HG03378 (cell line): ENCODE measurements around the gene PPP2R5C.

Experiments
- ATAC-seq: cut with Tn5 transposase; IDR thresholded peaks from one replicate; pipeline ENCODE4 v1.9.1; 2021; ENCODE audit warnings: mild to moderate bottlenecking, moderate library complexity; ENCODE audit not compliant: unreplicated experiment

Gene PPP2R5C

GRCh38 chr14:101813171-101813759, 51.8 kb downstream of the PPP2R5C start:
- no peak for ATAC-seq

- no peak for ATAC-seq
Measured at GRCh38 chr14:101813833-101814232, 52.3 kb downstream of the PPP2R5C start.

- no peak for ATAC-seq
Measured at GRCh38 chr14:101814934-101815333, 53.4 kb downstream of the PPP2R5C start.

- ATAC-seq: no peak
Measured at GRCh38 chr14:101815994-101816393, 54.5 kb downstream of the PPP2R5C start.

- ATAC-seq: no peak
Measured at GRCh38 chr14:101817501-101818001, 56.0 kb downstream of the PPP2R5C start.

GRCh38 chr14:101819251-101819990, 57.9 kb downstream of the PPP2R5C start:
- no peak for ATAC-seq

GRCh38 chr14:101820283-101820798, 58.8 kb downstream of the PPP2R5C start:
- ATAC-seq: peak; percentile 29

- no peak for ATAC-seq
Measured at GRCh38 chr14:101821528-101821927, 60.0 kb downstream of the PPP2R5C start.

GRCh38 chr14:101823066-101823465, 61.6 kb downstream of the PPP2R5C start:
- no peak for ATAC-seq

GRCh38 chr14:101823511-101824120, 62.1 kb downstream of the PPP2R5C start:
- peak; percentile 50 for ATAC-seq

- ATAC-seq: no peak
Measured at GRCh38 chr14:101824339-101824727, 62.8 kb downstream of the PPP2R5C start.

- ATAC-seq: no peak
Measured at GRCh38 chr14:101825797-101826196, 64.3 kb downstream of the PPP2R5C start.

GRCh38 chr14:101826351-101826750, 64.8 kb downstream of the PPP2R5C start:
- no peak for ATAC-seq

- ATAC-seq: no peak
Measured at GRCh38 chr14:101827286-101827685, 65.8 kb downstream of the PPP2R5C start.

GRCh38 chr14:101828046-101828445, 66.5 kb downstream of the PPP2R5C start:
- no peak for ATAC-seq

GRCh38 chr14:101830271-101830670, 68.8 kb downstream of the PPP2R5C start:
- ATAC-seq: no peak

- no peak for ATAC-seq
Measured at GRCh38 chr14:101833045-101833444, 71.5 kb downstream of the PPP2R5C start.

- no peak for ATAC-seq
Measured at GRCh38 chr14:101834397-101834796, 72.9 kb downstream of the PPP2R5C start.

GRCh38 chr14:101834800-101835547, 73.5 kb downstream of the PPP2R5C start:
- ATAC-seq: no peak

GRCh38 chr14:101835566-101835965, 74.1 kb downstream of the PPP2R5C start:
- no peak for ATAC-seq

GRCh38 chr14:101836135-101836534, 74.6 kb downstream of the PPP2R5C start:
- ATAC-seq: no peak
